ENCODE data around the gene SACS. TPM values are rescaled to one million over a fixed set of nuclear protein-coding genes. Genes with fewer than 3 reads are reported as not detected.

Gene SACS
- total RNA-seq, 1 donor from 2014 or later: 9.4 TPM

DNA sequence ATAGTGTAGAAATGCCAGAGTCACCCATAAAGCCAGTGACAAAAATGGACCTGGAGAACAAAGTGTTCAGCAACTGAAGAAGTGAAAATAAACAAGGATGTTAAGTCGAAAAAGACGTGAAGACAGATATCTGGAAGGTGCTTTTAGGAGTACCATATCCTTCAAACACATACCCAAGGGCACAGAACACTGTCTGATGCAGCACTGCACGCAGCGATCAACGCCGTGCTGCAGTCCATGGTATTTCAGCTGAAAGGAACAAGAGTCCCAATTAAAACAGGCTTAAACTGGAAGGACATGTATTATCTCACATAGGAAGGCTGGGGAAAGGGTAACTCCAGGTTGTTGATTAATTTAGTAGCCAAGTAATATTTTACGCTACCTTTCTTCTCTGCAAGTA is 144.5 kb downstream of the SACS start:
- H3K27me3 ChIP-seq (ENCODE audit: low read depth): no peaks in the 10 kb centered on the region
- H3K9me3 ChIP-seq (replicated peaks): no peaks in the 10 kb centered on the region
- peak overlapping the region; percentile 67 for H3K27ac ChIP-seq (replicated peaks)
- intact Hi-C loops (cut with micrococcal nuclease): no loop called here
- no peak overlapping the region for H3K4me3 ChIP-seq
- no peaks in the 10 kb centered on the region for H3K36me3 ChIP-seq
- H3K4me1 ChIP-seq: peaks cover 28% of the 10 kb centered on the region
- DNase-seq: no peak
- TF ChIP-seq, protein P1, sequence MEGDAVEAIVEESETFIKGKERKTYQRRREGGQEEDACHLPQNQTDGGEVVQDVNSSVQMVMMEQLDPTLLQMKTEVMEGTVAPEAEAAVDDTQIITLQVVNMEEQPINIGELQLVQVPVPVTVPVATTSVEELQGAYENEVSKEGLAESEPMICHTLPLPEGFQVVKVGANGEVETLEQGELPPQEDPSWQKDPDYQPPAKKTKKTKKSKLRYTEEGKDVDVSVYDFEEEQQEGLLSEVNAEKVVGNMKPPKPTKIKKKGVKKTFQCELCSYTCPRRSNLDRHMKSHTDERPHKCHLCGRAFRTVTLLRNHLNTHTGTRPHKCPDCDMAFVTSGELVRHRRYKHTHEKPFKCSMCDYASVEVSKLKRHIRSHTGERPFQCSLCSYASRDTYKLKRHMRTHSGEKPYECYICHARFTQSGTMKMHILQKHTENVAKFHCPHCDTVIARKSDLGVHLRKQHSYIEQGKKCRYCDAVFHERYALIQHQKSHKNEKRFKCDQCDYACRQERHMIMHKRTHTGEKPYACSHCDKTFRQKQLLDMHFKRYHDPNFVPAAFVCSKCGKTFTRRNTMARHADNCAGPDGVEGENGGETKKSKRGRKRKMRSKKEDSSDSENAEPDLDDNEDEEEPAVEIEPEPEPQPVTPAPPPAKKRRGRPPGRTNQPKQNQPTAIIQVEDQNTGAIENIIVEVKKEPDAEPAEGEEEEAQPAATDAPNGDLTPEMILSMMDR (IDR thresholded peaks at IDR 0.05; ENCODE audit: borderline replicate concordance): no peak

DNA sequence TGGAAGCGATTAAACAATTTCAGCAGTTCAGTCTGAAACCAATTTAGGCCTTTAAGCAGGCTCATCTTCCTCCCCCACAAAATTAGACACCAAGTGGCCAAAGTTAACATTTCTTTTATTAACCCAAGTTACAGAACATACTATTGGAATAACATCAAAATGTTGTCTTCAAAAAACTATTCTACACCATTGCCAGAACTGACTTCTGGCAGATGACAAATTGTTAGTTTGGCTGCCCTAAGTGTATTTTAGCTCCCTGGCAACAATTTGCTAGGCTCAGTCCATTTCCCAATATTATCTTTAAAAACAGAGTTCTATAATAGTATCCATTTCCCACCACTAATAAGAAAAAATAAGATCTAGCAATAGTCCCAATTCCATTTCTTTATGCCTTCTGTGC is 144.9 kb downstream of the SACS start:
- Histone ChIP-seq H3K9me3 (replicated peaks) (no peaks in the 10 kb centered on the region), H3K4me1 (peaks cover 28% of the 10 kb centered on the region), H3K36me3 (no peaks in the 10 kb centered on the region), H3K27ac (replicated peaks) (peak overlapping the region; percentile 67), H3K4me3 (no peak overlapping the region), H3K27me3 (ENCODE audit: low read depth) (no peaks in the 10 kb centered on the region)
- TF ChIP-seq, protein P1 (IDR thresholded peaks at IDR 0.05; ENCODE audit: borderline replicate concordance): no peak
- no peak for DNase-seq
- intact Hi-C loops (cut with micrococcal nuclease): no loop called here

DNA sequence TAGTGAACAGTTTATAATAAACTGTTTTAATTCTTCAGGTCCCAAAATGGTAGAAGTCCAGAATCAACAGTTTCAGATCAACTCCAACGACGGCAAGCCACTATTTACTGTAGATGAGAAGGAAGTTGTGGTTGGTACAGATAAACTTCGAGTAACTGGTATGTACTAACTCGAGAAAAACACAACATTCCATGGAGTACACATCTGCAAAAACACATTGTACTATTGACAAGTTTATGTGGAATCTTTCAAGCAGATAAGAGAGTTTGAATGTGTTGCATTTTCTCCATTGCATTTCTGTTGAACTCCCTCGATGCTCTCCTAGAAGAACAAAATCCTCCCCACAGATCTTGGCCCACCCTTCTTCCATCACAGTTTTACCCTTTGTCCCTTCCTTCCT is 154.2 kb downstream of the SACS start:
- TF ChIP-seq, protein P1 (IDR thresholded peaks at IDR 0.05; ENCODE audit: borderline replicate concordance): no peak
- Histone ChIP-seq H3K9me3 (replicated peaks) (no peaks in the 10 kb centered on the region), H3K36me3 (peaks cover 19% of the 10 kb centered on the region), H3K27me3 (ENCODE audit: low read depth) (no peaks in the 10 kb centered on the region), H3K4me1 (no peaks in the 10 kb centered on the region), H3K4me3 (no peak overlapping the region), H3K27ac (replicated peaks) (no peak overlapping the region)
- intact Hi-C loops (cut with micrococcal nuclease): no loop called here
- no peak for DNase-seq

Other genes with a start within 250 kb of the SACS start
- 25.9 TPM for gene TNFRSF19, start 136.7 kb upstream of the SACS start, total RNA-seq

All from left ventricle myocardium inferior (tissue), 1 donor.